CD8-positive, alpha-beta memory T cell (primary cell): ENCODE data around the gene COX19. TPM values are rescaled to one million over a fixed set of nuclear protein-coding genes. Genes with fewer than 3 reads are reported as not detected.

Source experiments
- CTCF ChIA-PET: fragments of 350-600 bp; sonication (Branson Sonifier 250); formaldehyde crosslinking; loops from one replicate; lab custom pipeline; 2021; ENCODE audit warnings: antibody characterized with exemption; lab: Charles Lee
- POLR2A ChIA-PET: fragments of 350-600 bp; sonication (Branson Sonifier 250); formaldehyde crosslinking; loops from one replicate; lab custom pipeline; 2021; ENCODE audit warnings: antibody characterized with exemption; lab: Charles Lee
- DNase-seq, 5 donors: peaks; one replicate each; pipeline versions ENCODE4 v3.0.0 to v3.0.0-alpha.2; 2020 to 2022; ENCODE audit warnings: mixed read lengths in 1 of 5
- H3K27ac ChIP-seq: one replicate; pipeline ENCODE4 v1.7.0; 2013; ENCODE audit warnings: low read depth, mild to moderate bottlenecking, low read length, moderate library complexity
- H3K27me3 ChIP-seq: 2 replicates; pipeline ENCODE4 v1.7.0; 2013; ENCODE audit warnings: low read length, mild to moderate bottlenecking; ENCODE audit not compliant: insufficient read depth, poor library complexity, severe bottlenecking
- H3K36me3 ChIP-seq: 2 replicates; pipeline ENCODE4 v1.7.0; 2013; ENCODE audit warnings: mild to moderate bottlenecking, low read length, moderate library complexity; ENCODE audit not compliant: insufficient read depth
- H3K4me1 ChIP-seq: 2 replicates; pipeline ENCODE4 v1.7.0; 2013; ENCODE audit warnings: mild to moderate bottlenecking, low read length, moderate library complexity; ENCODE audit not compliant: insufficient read depth
- H3K4me3 ChIP-seq: 2 replicates; pipeline ENCODE4 v1.7.0; 2013; ENCODE audit warnings: mild to moderate bottlenecking, low read length
- H3K9me3 ChIP-seq: 2 replicates; pipeline ENCODE4 v1.7.0; 2013; ENCODE audit warnings: mild to moderate bottlenecking, low read length
- H3K27ac Mint-ChIP-seq, 8 donors: one replicate each; pipeline ENCODE4 v1.8.0; 2020 to 2021; ENCODE audit warnings: mixed read lengths in 8 of 8, mild to moderate bottlenecking in 6 of 8, inconsistent platforms in 3 of 8, moderate library complexity in 3 of 8
- H3K27me3 Mint-ChIP-seq, 2 donors: one replicate each; pipeline ENCODE4 v1.8.0; 2020 to 2021; ENCODE audit warnings: mixed read lengths in 2 of 2, mild to moderate bottlenecking in 1 of 2, moderate library complexity in 1 of 2
- H3K36me3 Mint-ChIP-seq, 3 donors: one replicate each; pipeline ENCODE4 v1.8.0; 2020 to 2021; ENCODE audit warnings: mixed read lengths in 3 of 3, inconsistent platforms in 1 of 3, mild to moderate bottlenecking in 1 of 3
- H3K4me1 Mint-ChIP-seq, 3 donors: one replicate each; pipeline ENCODE4 v1.8.0; 2020 to 2021; ENCODE audit warnings: mixed read lengths in 3 of 3, inconsistent platforms in 1 of 3, mild to moderate bottlenecking in 1 of 3
- H3K4me3 Mint-ChIP-seq, 7 donors: one replicate each; pipeline ENCODE4 v1.8.0; 2020 to 2021; ENCODE audit warnings: mixed read lengths in 7 of 7, mild to moderate bottlenecking in 6 of 7, moderate library complexity in 4 of 7, inconsistent platforms in 2 of 7
- H3K9me3 Mint-ChIP-seq, 5 donors: one replicate each; pipeline ENCODE4 v1.8.0; 2020 to 2022; ENCODE audit warnings: mixed read lengths in 5 of 5, mild to moderate bottlenecking in 3 of 5, moderate library complexity in 2 of 5, inconsistent platforms in 1 of 5
- polyA plus RNA-seq: library from polyadenylated mRNA; unstranded; fragments of 300-500 nt; fragmentation: Illumina TruSeq; gene quantifications from one replicate; pipeline ENCODE4 v1.2.3, GENCODE V29; 2021
- total RNA-seq, 2 experiments: library from RNA; stranded (reverse); gene quantifications; one replicate each; pipeline ENCODE4 v1.2.3, GENCODE V29; 2021

Gene COX19
- total and polyA plus RNA-seq, 3 experiments from 2014 or later, result 18.9 to 25.9 (median 21.3) TPM

DNA sequence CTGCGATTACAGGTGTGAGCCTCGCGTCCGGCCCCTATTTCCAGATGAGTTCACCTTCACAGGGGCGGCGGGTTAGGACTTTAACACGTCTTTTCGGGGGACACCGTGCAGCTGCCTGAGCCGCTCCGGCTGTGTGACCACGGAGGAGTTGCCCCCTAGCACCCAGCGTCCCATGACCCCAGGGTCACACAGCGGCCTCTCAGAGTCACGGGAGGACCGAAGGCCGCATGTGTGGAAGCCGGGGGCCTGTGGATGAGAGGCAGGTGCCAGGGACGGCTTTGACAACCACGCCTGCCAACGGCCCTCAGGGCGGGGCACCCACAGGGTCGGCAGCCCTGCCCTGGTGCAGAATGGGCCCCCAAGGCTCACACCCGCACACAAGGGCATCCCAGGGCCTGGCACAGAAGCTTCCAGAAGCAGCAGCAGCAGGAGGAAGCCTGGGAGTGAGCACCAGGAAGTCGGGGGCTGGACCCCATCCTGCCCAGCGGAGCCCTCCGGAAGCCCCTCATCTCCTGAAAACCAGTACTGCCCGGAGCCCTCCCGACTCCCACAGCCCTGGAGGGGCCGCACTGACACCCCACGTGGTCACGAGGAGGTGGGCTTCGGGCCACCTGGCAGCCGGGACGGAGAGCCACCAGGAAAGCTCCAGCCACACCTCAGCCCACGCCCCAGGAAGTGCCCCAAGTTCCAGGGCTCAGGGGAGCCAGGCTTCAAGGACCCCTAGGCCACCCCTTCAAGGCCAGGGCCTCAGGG lies 53.6 kb downstream of the COX19 start:
- H3K27me3 Mint-ChIP-seq, result no peaks in the 10 kb centered on the region
- no peaks in the 10 kb centered on the region for H3K9me3 Mint-ChIP-seq
- Histone ChIP-seq H3K27me3 (no peaks in the 10 kb centered on the region), H3K36me3 (no peaks in the 10 kb centered on the region), H3K4me3 (peak overlapping the region; percentile 69), H3K27ac (peak overlapping the region; percentile 59), H3K9me3 (no peaks in the 10 kb centered on the region), H3K4me1 (peaks cover 38% of the 10 kb centered on the region)
- H3K4me1 Mint-ChIP-seq, result peaks cover 22 to 53% (median 29%) of the 10 kb centered on the region in 3 donors
- CTCF ChIA-PET, result interaction anchor here (0.6 to 2.4 kb wide), 4 partner anchors 9 to 31 kb away, joined by 3 to 8 read pairs (median 5); no protein-coding TSS in a partner anchor
- peak in 3 of 5 donors; percentile 20 to 52 (median 23) for DNase-seq
- POLR2A ChIA-PET, result interaction anchor here (1.1 to 1.8 kb wide), 2 partner anchors 45 to 53 kb away, joined by 3 to 8 read pairs; partner anchors contain the start of genes COX19 and GET4
- H3K27ac Mint-ChIP-seq, result peak overlapping the region; percentile 55 to 100 (median 90)
- H3K36me3 Mint-ChIP-seq, result peaks cover 0 to 1% (median 0%) of the 10 kb centered on the region in 3 donors
- H3K4me3 Mint-ChIP-seq, result peak overlapping the region; percentile 64 to 94 (median 85)

DNA sequence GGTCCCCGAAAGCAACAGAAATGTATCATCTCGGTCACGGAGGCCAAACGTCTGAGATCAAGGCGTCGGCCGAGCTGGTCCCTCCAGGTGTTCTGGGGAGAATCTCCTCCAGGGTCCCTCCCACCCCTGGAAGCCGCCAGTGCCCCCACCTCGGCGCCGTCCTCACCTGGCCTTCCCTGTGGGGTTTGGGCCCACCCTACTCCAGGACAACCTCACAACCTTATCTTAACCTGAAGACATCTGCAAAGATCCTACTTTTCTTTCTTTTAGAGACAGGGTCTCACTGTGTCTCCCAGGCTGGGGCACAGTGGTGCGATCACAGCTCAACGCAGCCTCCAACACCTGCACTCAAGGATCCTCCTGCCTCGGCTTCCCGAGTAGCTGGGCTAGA lies 54.3 kb downstream of the COX19 start:
- Histone ChIP-seq H3K27me3 (no peaks in the 10 kb centered on the region), H3K4me1 (peaks cover 38% of the 10 kb centered on the region), H3K9me3 (no peaks in the 10 kb centered on the region), H3K4me3 (no peak overlapping the region), H3K27ac (no peak overlapping the region), H3K36me3 (no peaks in the 10 kb centered on the region)
- DNase-seq, result peak in 3 of 5 donors; percentile 0 to 40 (median 0)
- POLR2A ChIA-PET, result no interaction called here
- H3K27me3 Mint-ChIP-seq, result no peaks in the 10 kb centered on the region
- H3K27ac Mint-ChIP-seq, result peak overlapping the region; percentile 55 to 98 (median 84)
- CTCF ChIA-PET, result interaction anchor here (1.4 to 2.1 kb wide), 2 partner anchors 8 to 13 kb away, joined by 4 to 6 read pairs; no protein-coding TSS in a partner anchor
- H3K9me3 Mint-ChIP-seq, result no peaks in the 10 kb centered on the region
- H3K4me3 Mint-ChIP-seq, result peak overlapping the region in 6 of 7 donors; percentile 34 to 74 (median 64)
- peaks cover 0 to 1% (median 0%) of the 10 kb centered on the region in 3 donors for H3K36me3 Mint-ChIP-seq
- H3K4me1 Mint-ChIP-seq, result peaks cover 26 to 57% (median 31%) of the 10 kb centered on the region in 3 donors

- Mint-ChIP-seq H3K36me3 (peaks cover 0 to 1% (median 0%) of the 10 kb centered on the region in 3 donors), H3K27ac (peak overlapping the region; percentile 55 to 98 (median 84)), H3K4me3 (peak overlapping the region in 6 of 7 donors; percentile 34 to 74 (median 64)), H3K9me3 (no peaks in the 10 kb centered on the region), H3K27me3 (no peaks in the 10 kb centered on the region), H3K4me1 (peaks cover 25 to 58% (median 30%) of the 10 kb centered on the region in 3 donors)
- Histone ChIP-seq H3K27me3 (no peaks in the 10 kb centered on the region), H3K4me3 (no peak overlapping the region), H3K9me3 (no peaks in the 10 kb centered on the region), H3K4me1 (peaks cover 32% of the 10 kb centered on the region), H3K27ac (no peak overlapping the region), H3K36me3 (no peaks in the 10 kb centered on the region)
- ChIA-PET POLR2A (no interaction called here), CTCF (interaction anchor here (1.4 to 2.1 kb wide), 2 partner anchors 8 to 12 kb away, joined by 4 to 6 read pairs; no protein-coding TSS in a partner anchor)
- DNase-seq, result peak in 3 of 5 donors; percentile 1 to 48 (median 4)
Observed at GRCh38 chr7:920351-921070, 54.8 kb downstream of the COX19 start.

GRCh38 chr7:919924-920341 lies 55.4 kb downstream of the COX19 start:
- H3K4me1 Mint-ChIP-seq, result peaks cover 24 to 56% (median 29%) of the 10 kb centered on the region in 3 donors
- Histone ChIP-seq H3K9me3 (no peaks in the 10 kb centered on the region), H3K4me1 (peaks cover 32% of the 10 kb centered on the region), H3K4me3 (no peak overlapping the region), H3K27ac (no peak overlapping the region), H3K27me3 (no peaks in the 10 kb centered on the region), H3K36me3 (no peaks in the 10 kb centered on the region)
- POLR2A ChIA-PET, result no interaction called here
- CTCF ChIA-PET, result no interaction called here
- peaks cover 0 to 1% (median 0%) of the 10 kb centered on the region in 3 donors for H3K36me3 Mint-ChIP-seq
- H3K27ac Mint-ChIP-seq, result peak overlapping the region in 2 of 8 donors; percentile 41 to 82
- H3K9me3 Mint-ChIP-seq, result no peaks in the 10 kb centered on the region
- no peak overlapping the region for H3K4me3 Mint-ChIP-seq
- H3K27me3 Mint-ChIP-seq, result no peaks in the 10 kb centered on the region
- DNase-seq, result peak in 3 of 5 donors; percentile 0 to 47 (median 0)

GRCh38 chr7:919114-919442 lies 56.3 kb downstream of the COX19 start:
- H3K36me3 Mint-ChIP-seq, result peaks cover 0 to 1% (median 0%) of the 10 kb centered on the region in 3 donors
- no peaks in the 10 kb centered on the region for H3K36me3 ChIP-seq
- H3K4me1 ChIP-seq, result peaks cover 24% of the 10 kb centered on the region
- no peaks in the 10 kb centered on the region for H3K27me3 Mint-ChIP-seq
- no peak overlapping the region for H3K4me3 ChIP-seq
- H3K27me3 ChIP-seq, result no peaks in the 10 kb centered on the region
- peaks cover 24 to 49% (median 25%) of the 10 kb centered on the region in 3 donors for H3K4me1 Mint-ChIP-seq
- H3K9me3 Mint-ChIP-seq, result no peaks in the 10 kb centered on the region
- H3K9me3 ChIP-seq, result no peaks in the 10 kb centered on the region
- no peak overlapping the region for H3K27ac ChIP-seq
- DNase-seq, result peak in 3 of 5 donors; percentile 0 to 42 (median 0)
- H3K4me3 Mint-ChIP-seq, result peak overlapping the region in 1 of 7 donors; percentile 74
- ChIA-PET CTCF (no interaction called here), POLR2A (no interaction called here)
- peak overlapping the region in 2 of 8 donors; percentile 41 to 76 for H3K27ac Mint-ChIP-seq

DNA sequence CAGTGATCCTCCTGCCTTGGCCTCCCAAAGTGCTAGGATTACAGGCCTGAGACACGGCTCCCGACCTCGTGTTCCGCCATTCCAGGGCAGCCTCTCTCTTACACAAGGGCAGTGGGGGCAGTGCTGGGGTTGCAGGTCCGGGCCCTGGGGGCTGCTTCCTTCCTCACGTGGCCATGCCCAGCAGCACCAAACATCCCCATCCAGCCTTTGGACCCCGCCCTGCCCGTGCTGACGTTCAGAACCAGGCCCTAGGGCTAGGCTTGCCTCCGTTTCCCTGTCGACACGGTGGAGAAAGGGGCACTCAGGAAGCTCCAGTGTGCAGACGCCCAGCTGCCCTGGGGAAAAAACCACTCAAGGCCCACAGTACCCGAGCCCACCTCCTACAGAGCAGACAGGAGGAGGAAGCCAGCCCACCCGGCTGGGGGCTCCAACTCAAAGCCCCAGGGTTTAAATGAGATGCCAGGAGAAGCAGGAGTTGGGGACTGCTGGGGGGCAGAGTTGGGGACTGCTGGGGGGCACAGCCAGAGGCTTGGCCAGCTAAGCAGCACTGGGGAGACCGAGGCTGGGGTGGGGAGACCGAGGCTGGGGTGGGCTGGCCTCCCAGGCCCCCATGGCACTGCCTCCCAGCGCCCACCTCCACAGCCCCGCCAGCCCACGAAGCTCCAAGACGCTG lies 56.8 kb downstream of the COX19 start:
- H3K27ac ChIP-seq, result no peak overlapping the region
- Mint-ChIP-seq H3K4me3 (no peak overlapping the region), H3K27ac (peak overlapping the region in 3 of 8 donors; percentile 54 to 82 (median 73)), H3K4me1 (peaks cover 24 to 49% (median 25%) of the 10 kb centered on the region in 3 donors), H3K27me3 (no peaks in the 10 kb centered on the region), H3K9me3 (no peaks in the 10 kb centered on the region), H3K36me3 (peaks cover 0 to 1% (median 0%) of the 10 kb centered on the region in 3 donors)
- peaks cover 21% of the 10 kb centered on the region for H3K4me1 ChIP-seq
- CTCF ChIA-PET, result no interaction called here
- no peak overlapping the region for H3K4me3 ChIP-seq
- H3K27me3 ChIP-seq, result no peaks in the 10 kb centered on the region
- no peaks in the 10 kb centered on the region for H3K9me3 ChIP-seq
- no peaks in the 10 kb centered on the region for H3K36me3 ChIP-seq
- peak in 1 of 5 donors; percentile 34 for DNase-seq
- POLR2A ChIA-PET, result no interaction called here

DNA sequence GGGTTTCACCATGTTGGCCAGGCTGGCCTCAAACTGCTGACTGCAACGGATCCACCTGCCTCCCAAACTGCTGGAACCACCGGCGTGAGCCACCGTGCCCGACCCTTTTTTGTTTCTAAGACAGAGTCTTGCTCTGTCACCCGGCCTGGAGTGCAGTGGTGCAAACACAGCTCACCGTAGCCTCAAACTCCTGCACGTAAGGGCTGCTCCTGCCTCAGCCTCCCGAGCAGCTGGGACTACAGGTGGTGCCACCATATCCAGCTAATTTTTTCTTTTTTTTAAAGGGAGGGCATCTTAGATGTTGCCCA lies 57.3 kb downstream of the COX19 start:
- H3K27me3 ChIP-seq, result no peaks in the 10 kb centered on the region
- CTCF ChIA-PET, result no interaction called here
- H3K36me3 ChIP-seq, result no peaks in the 10 kb centered on the region
- no peak overlapping the region for H3K27ac ChIP-seq
- no peaks in the 10 kb centered on the region for H3K9me3 Mint-ChIP-seq
- POLR2A ChIA-PET, result no interaction called here
- H3K4me3 Mint-ChIP-seq, result no peak overlapping the region
- peaks cover 23 to 44% (median 24%) of the 10 kb centered on the region in 3 donors for H3K4me1 Mint-ChIP-seq
- H3K9me3 ChIP-seq, result no peaks in the 10 kb centered on the region
- H3K4me1 ChIP-seq, result peaks cover 18% of the 10 kb centered on the region
- H3K4me3 ChIP-seq, result no peak overlapping the region
- H3K27ac Mint-ChIP-seq, result peak overlapping the region in 5 of 8 donors; percentile 36 to 82 (median 66)
- H3K27me3 Mint-ChIP-seq, result no peaks in the 10 kb centered on the region
- peaks cover 0 to 1% (median 0%) of the 10 kb centered on the region in 3 donors for H3K36me3 Mint-ChIP-seq
- peak in 1 of 5 donors; percentile 14 for DNase-seq
